Fibroblast of peridontal ligament (primary cell): ENCODE data around the gene ENTPD8.
"Not testable (repeated sequence)": the region's sequence is repeated elsewhere in the genome, so short reads cannot be mapped to it uniquely, and the experiment has no call there.

Experiments used
- DNase-seq: peaks from one replicate; pipeline ENCODE4 v3.0.0-alpha.2; 2010; ENCODE audit errors: extremely low read depth

Gene ENTPD8

DNA sequence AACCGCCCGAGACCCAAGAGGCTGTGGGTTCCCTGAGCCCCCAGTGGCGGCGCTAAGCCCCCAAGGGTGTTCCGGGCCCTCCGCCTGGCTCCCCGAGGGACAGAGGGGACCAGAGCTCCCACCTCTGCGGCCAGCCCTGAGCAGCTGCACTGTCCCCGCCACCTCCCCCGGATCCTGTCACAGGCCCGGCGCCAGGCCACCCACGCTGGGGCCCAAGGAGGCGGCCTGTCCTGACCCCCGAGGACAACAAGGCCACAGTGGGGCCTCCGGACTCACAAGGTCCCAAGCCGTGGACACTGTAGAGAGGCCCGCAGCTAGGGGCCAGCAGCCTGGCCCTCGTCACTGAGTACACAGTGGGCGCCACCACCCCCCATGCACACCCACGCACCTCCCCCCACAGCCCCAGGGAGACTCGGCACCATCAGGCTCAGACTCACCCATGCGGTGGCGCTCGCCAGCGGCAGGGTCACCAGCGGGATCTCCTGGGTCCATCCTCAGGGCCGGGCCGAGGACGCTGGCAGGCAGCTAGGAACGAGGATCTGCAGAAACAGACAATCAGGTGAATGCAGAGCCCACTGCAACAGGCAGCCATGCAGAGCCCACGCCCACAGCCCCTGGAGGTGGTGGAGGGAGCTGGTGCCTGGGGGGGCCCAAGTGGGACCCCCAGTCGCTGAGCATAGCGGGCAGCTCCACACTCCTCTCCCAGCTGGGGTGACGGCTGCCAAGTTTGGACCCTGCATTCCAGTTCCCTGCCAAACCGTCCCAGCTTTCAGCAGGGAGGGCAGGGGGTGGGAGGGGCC is 46.1 kb downstream of the ENTPD8 start:
- no peak for DNase-seq

DNA sequence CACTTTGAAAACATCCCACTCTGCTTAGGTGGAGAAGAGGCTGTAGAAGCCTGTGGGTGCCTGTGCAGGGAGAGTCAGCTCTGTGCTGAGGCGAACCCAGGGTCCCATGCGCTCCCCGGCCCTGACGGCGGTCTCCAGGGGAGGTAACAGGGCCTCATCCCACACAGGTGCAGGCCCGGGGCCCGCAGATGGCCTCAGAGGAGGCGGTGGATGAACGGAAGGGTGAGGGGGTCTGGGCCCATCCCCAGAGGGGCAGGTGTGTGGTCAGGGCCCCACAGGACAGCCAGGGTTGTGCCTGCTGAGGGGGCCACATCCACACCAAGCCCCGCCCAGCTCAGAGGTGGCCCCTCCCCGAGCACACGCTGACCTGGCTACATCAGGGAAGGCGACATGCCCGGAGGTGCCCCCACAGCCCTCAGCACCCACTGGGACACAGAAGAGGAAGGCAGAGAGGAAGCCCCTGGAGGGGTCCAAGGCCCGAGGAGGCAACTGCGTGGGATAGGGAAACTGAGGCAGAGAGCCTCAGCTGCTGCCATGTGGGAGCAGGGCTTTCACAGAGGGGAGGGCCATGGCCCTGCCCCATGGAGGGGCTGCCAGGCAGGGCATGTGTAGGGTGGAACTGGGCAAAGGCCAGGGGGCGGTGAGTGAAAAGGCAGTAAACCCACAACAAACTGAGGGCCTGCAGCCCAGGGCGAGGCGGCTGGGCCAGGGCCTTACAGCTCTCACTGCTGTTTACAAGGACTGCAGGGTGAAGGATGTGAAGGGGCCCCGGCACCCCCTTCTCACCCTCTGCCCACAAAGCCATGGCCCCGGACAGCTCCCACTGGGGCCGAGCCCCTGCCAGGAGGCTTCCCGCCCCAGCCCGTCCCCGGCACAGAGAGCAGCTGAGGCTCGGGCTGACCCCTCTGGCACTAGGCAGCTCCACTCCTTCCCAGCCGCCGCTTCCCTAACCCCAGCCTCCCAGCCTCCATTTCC is 47.7 kb downstream of the ENTPD8 start:
- no peak for DNase-seq

DNA sequence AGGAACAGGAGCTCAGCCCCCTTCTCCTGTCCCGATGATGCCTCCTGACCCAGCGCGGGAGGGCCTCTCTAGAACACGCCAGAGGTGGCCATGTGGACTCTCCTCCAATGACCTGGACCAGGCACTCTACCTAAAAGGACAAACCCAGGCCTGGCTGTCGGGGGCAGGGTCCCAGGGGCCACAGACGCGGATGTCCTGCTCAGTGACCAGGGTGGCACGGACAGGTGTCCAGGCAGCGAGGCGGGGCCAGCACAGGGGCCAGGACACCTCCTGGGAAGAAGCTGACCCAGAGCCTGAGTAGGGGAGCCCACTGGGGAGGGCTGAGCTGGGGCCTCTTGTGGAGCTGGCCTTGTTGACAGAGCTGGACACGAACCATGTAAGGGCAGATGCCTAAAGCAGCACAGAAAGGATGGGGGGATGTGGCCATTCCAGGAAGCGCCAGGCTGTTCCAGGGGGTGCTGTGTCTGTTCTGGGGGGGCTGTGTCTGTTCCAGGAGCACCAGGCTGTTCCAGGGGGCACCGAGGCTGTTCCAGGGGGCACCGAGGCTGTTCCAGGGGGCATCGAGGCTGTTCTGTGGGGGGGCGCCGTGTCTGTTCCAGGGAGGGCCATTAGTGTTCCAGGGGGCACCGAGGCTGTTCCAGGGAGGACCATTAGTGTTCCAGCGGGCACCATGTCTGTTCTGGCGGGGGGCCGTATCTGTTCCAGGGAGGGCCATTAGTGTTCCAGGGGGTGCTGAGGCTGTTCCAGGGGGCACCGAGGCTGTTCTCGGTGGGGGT is 48.7 kb downstream of the ENTPD8 start:
- DNase-seq, result no peak

DNA sequence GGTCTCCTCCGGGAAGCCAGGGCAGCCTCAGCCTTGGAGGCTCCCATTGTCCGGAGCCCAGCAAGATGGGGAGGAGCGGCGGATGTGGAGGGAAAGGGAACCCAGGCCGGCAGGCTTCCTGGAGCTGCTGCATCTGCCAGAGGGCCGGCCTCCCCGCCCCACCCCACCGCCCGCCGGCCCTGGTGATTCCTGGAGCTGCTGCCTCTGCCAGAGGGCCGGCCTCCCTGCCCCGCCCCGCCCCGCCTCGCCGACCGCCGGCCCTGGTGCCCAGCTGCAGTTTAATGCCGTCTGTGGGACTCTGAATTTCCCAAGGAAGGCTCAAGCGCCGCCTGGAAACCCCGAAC is 49.8 kb downstream of the ENTPD8 start:
- no peak for DNase-seq

DNA sequence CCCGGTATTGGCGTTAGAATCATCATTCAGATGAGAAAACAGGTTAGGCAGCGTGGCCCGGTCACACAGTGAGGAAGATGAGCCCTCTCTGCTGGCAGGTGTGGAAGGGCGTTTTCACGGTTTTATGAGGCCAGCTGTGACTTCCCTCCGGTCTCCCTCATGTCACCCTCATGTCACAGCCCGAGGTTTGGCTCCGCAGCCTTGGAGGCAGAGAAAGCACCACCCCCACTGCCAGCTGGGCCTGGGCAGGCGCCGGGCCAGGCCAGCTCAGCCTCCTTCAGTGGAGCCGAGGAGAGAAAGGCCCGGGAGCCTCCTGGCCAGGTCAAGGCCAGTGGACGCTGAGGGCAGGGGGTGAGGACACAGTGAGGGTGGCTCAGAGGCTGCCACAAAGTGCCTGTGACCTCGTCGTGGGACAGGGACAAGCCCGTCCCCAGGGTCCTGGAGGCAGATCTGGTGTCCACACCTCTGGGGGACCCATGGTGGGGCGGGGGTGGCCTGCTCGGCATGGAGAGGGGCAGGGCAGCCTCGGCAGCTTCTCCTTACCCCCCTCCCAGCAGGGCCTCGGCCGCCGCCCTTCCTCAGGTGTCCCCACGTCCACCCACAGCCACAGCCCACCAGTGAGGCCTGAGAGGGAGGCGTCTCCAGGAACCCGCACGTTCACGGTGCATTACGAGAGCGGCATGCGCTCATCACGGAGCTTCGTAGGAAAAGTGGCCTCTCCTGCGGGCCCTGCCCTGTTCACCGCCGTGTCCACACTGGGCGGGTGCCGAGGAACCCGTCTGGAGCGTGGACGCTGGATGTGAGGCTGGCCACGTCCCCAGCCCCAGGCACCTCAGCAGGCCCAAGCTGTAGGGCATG is 50.4 kb downstream of the ENTPD8 start:
- no peak for DNase-seq

DNA sequence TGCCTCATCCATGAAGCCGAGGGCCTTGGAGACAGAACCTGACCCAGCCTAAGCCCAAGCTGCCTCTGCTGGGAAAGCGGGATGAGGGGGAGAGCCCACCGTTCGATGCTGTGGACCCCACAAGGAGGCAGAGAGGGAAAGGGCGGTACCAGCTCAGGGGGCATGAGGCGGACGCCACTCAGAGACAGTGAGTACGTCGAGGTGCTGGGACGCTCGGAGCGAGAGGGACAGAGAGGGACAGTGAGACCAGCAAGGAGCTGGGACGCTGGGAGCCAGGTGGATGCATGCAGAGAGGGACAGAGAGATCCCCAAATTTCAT is 51.8 kb downstream of the ENTPD8 start:
- DNase-seq, result no peak

DNA sequence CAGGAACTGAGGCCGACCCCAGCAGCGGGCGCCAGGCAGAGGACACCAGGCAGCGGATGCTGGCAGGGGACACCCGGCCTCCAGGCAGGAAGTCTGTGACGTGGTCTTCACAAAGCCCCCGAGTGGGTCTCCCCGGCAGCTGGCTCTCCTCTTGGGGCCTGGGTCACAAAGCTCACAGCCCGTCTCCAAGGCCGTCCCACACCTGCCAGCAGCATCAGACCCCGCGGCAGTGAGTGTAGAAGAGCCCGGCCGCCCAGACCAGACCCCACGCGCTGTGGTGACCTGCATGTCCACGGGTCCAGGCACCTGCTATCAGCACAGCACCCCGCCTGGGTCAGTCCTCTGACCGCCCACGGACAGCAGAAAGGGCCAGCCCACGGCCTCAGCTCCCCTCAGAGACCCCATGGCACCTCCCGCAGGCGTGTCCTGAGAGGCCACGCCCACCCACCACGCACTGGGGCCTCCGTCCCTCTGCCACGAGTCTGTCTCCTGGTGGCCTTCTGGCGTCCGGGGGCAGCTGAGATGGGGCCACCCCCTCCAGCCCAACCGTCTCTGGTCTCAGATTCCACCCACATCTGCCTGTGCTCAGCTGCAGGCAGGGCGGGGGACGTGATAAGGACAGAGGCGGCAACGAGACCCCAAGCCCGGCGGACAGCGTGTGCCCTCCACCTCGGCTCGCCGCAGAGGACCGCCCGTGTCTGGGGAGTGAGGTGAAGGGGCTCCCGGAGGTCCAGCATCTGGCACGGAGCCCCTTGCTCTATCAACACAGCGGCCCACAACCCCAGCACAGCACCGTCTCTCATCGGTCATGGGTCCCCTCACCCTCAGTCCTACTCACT is 52.3 kb downstream of the ENTPD8 start:
- DNase-seq, result no peak

DNA sequence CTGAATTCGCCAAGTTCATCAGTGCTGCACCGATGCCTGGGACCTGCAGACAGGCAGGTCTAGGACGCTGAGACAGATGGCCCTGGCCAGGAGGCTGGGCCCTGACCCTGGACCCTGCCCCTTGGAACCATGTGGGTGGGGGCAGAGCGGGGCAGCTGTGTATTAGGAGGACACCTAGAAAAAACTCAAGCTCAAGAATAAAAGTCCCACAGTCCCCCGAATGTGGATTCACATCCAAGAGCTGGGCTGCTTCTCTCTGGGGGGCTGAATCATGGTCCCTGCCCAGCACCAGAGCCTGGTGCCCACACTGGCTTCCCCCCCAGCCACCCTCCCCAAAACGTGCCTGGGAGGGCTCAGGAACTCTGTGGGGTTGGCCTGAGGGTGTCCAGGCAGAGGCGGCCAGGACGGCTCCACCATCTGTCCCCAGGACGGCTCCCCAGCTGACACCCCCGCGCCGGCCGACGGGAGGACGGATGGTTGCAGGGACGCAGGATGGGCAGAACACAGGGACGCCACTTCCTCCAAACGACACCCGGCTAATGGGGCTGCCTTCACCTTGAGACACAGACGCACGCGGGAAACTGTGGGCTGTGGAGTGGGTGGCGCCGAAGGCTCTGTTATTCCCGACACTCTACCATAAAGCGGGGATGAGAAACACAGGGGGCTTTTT is 53.1 kb downstream of the ENTPD8 start:
- DNase-seq, result no peak

DNA sequence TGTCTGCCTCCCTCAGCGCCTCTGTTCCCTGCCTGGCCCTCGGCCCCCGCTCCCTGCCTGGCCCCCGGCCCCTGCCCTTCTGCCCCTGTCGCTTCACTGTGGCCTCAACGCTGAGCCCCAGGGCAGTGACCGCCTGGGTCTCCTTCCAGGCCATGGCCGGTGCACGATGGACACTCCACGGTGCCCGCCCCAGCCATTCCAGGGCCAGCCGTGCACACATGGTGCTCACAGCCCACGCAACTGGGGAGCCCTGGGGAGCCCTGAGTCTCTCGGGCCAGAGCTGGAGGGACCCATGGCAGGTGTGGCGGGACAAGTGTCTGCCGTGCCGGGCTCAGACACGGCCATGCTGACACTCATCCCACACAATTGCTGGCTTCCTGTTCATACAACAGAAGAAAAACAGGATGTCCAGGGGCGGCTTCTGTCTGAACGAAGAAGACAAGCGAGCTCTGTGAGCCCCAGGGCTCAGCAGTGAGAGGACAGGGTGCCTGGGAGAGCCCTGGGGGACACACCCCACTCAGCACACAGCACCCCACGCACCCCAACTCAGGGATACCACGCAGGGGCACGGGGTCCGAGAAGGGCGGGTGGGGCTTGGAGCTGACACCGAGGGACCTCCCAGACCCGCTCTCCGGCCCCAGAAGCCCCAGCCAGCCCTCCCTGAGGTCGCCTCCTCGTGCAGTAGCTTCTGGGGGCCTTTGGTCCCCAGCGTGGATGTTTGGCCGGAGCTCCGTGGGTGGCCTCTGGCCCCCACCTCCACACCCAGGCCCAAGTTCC is 53.9 kb downstream of the ENTPD8 start:
- no peak for DNase-seq

DNA sequence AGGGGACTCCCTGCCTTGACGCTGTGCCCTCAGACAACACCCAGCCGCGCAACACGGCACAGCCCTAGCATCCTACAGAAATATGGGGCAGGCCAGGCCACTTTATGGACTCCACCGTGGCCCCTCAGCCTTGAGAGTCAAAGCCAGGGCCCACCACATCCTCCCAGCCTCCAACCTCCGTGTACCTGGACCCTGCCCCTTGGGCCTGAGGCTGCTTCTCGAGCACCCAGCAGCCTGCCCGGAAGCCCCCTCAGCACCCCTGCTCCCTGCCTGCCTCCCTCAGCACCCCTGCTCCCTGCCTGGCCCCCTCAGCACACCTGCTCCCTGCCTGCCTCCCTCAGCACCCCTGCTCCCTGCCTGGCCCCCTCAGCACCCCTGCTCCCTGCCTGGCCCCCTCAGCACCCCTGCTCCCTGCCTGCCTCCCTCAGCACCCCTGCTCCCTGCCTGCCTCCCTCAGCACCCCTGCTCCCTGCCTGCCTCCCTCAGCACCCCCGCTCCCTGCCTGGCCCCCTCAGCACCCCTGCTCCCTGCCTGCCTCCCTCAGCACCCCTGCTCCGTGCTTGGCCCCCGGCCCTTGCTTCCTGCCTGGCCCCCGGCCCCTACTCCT is 54.5 kb downstream of the ENTPD8 start:
- DNase-seq, result not testable (repeated sequence)

DNA sequence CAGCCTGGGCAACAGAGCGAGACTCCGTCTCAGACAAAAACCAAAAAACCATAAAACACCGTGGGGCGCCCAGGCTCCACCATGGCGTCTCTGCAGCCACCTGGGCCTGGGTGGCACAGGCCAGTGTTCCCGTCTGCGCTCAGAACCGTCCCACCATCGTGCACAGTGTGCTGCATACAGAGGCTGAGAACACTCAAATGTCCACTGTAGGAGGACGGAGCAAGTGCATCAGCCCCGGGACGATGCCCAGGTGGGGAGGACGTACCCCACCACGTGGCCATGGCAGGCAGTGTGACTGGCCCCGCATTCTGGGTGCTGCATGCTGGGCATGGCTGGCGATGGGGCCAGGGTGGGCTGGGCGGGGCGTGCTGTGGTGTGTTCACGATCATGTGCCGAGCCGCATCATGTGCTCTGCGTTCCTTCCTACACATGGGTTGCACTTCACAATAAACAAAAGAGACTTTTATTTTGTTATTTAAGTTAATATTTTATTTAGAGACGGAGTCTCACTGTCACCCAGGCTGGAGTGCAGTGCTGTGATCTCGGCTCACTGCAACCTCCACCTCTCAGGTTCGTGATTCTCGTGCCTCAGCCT is 56.0 kb downstream of the ENTPD8 start:
- DNase-seq, result no peak
